ENCODE results near the gene TEAD3. TPM values are rescaled to one million over a fixed set of nuclear protein-coding genes. Genes with fewer than 3 reads are reported as not detected.
"Not testable (repeated sequence)": the region's sequence is repeated elsewhere in the genome, so short reads cannot be mapped to it uniquely, and the experiment has no call there.

The TEAD3 gene
- total RNA-seq, 1 donor from 2014 or later, result 57.1 TPM

DNA sequence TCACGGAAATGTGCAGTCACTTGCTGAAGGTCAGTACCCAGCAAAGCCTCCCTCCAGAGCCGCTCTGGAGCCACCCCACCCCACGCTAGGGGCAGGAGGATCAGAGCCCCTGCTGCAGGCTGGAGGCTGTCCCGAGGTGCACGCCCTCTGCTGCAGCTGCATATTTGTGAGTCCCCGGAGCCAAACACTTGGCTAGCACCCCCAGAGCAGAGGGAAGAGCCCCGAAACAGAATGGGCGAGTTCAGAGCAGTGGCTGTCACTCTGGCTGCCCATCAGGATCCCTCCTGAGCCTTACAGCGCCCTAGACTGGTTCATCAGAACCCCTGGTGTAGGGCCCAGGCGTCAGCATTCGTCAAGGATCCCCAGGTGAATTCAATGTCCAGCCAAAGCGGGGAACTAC, 25.3 kb upstream of the TEAD3 start:
- no peaks in the 10 kb centered on the region for H3K9me3 Mint-ChIP-seq (ENCODE audit: low read depth)
- TF ChIP-seq, protein P1, sequence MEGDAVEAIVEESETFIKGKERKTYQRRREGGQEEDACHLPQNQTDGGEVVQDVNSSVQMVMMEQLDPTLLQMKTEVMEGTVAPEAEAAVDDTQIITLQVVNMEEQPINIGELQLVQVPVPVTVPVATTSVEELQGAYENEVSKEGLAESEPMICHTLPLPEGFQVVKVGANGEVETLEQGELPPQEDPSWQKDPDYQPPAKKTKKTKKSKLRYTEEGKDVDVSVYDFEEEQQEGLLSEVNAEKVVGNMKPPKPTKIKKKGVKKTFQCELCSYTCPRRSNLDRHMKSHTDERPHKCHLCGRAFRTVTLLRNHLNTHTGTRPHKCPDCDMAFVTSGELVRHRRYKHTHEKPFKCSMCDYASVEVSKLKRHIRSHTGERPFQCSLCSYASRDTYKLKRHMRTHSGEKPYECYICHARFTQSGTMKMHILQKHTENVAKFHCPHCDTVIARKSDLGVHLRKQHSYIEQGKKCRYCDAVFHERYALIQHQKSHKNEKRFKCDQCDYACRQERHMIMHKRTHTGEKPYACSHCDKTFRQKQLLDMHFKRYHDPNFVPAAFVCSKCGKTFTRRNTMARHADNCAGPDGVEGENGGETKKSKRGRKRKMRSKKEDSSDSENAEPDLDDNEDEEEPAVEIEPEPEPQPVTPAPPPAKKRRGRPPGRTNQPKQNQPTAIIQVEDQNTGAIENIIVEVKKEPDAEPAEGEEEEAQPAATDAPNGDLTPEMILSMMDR (IDR thresholded peaks at IDR 0.05), result no peak

DNA sequence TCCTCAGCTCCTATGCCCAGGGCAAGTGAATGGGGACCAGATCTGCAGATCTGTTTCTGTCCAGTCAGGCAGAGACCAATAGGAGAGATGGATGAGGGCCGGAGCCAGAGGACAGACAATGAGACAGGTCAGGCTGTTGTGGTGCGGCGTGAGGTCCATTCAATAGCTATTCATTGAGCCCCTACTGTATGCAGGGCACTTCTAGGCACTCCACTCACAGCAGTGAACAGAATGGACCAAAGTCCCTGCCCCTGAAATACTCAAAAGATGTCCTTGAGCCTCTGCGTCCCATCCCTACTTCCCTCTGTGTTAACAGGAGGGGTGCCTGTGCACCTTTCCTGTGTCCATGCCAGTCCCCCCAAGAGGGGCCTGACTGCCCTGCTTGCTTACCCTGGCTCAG, 24.4 kb upstream of the TEAD3 start:
- DNase-seq (ENCODE audit: low spot score), result no peak
- Mint-ChIP-seq H3K27me3 (ENCODE audit: low read depth) (no peaks in the 10 kb centered on the region), H3K27ac (ENCODE audit: unreplicated experiment) (no peak overlapping the region), H3K36me3 (ENCODE audit: low read depth) (no peaks in the 10 kb centered on the region), H3K4me3 (ENCODE audit: unreplicated experiment) (no peak overlapping the region), H3K4me1 (ENCODE audit: low read depth) (peaks cover 4% of the 10 kb centered on the region), H3K9me3 (ENCODE audit: low read depth) (no peaks in the 10 kb centered on the region)
- TF ChIP-seq, protein P1 (IDR thresholded peaks at IDR 0.05), result no peak

More for the DNA sequence above, 25.3 kb upstream of the TEAD3 start:
- no peak for DNase-seq (ENCODE audit: low spot score)
- no peak overlapping the region for H3K27ac Mint-ChIP-seq (ENCODE audit: unreplicated experiment)
- peaks cover 4% of the 10 kb centered on the region for H3K4me1 Mint-ChIP-seq (ENCODE audit: low read depth)
- no peaks in the 10 kb centered on the region for H3K27me3 Mint-ChIP-seq (ENCODE audit: low read depth)
- no peak overlapping the region for H3K4me3 Mint-ChIP-seq (ENCODE audit: unreplicated experiment)
- H3K36me3 Mint-ChIP-seq (ENCODE audit: low read depth), result peaks cover 1% of the 10 kb centered on the region

DNA sequence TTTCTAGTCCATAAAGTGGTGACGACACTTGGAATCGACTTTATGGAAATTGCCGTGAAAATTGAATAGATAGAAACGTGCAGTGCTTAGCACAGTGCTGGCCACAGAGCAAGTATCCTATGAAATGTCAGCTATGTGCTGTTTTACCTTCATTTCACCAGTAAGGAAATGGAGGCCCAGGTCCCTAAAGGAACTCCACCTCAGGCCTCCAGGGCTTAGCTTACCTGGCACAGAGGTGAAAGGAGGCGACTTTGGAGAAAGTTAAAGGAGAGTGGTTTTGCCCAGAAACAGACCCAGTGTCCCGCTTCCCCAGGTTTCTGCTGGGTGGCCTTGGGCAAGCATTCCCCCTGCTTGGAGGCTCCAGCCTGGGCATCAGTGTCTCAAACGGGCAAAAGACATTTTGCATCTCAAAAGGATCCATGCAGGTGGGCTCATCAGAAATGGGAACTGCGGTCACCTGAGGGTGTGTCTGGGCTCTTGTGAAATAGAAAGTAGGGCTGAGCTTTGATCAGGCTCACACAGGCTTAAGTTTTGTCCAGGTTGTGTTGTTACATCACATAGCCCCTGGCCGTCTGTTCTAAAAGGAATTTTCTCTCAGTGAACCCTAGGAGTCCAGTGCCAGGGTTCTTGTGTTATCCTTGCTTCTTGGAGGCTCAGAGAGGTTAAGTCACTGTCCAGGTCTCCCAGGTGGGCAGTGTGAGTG, 22.6 kb upstream of the TEAD3 start:
- H3K4me1 Mint-ChIP-seq (ENCODE audit: low read depth), result peaks cover 4% of the 10 kb centered on the region
- DNase-seq (ENCODE audit: low spot score), result no peak
- no peak overlapping the region for H3K27ac Mint-ChIP-seq (ENCODE audit: unreplicated experiment)
- H3K27me3 Mint-ChIP-seq (ENCODE audit: low read depth), result no peaks in the 10 kb centered on the region
- no peaks in the 10 kb centered on the region for H3K36me3 Mint-ChIP-seq (ENCODE audit: low read depth)
- no peak overlapping the region for H3K4me3 Mint-ChIP-seq (ENCODE audit: unreplicated experiment)
- H3K9me3 Mint-ChIP-seq (ENCODE audit: low read depth), result no peaks in the 10 kb centered on the region
- TF ChIP-seq, protein P1 (IDR thresholded peaks at IDR 0.05), result no peak

DNA sequence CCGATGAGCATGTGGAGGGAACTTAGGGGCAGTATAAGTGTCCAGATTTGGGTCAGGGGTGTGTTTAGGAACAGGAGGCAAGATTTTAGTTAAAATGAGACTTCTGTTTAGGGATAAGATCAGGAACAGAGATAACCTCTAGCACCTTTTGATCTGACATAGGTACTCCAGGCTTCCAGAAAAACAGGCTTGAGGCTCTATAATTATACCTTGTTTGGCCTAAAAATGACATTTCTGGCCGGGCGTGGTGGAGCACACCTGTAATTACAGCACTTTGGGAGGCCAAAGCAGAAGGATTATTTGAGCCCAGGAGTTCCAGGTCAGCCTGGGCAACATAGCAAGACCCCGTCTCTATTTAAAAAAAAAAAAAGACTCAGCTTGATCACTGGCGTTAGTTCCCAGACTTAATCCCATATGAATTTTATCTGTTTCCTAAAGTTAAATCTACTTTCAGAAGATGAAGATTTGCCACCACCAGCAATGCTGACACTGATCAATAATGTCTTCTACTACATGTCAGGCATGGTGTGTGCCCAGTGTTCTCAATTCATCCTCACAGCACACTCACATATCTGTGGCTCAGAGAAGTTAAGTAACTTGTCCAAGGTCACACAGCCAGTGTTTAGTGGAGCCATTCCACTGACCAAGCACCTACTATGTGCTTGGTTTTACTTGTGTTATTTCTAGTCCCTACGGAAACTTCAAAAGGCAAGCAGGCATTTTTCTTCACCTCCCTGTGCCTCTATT, 21.9 kb upstream of the TEAD3 start:
- Mint-ChIP-seq H3K4me3 (ENCODE audit: unreplicated experiment) (no peak overlapping the region), H3K9me3 (ENCODE audit: low read depth) (no peaks in the 10 kb centered on the region), H3K27ac (ENCODE audit: unreplicated experiment) (no peak overlapping the region), H3K27me3 (ENCODE audit: low read depth) (no peaks in the 10 kb centered on the region), H3K4me1 (ENCODE audit: low read depth) (peaks cover 4% of the 10 kb centered on the region), H3K36me3 (ENCODE audit: low read depth) (no peaks in the 10 kb centered on the region)
- DNase-seq (ENCODE audit: low spot score), result no peak
- TF ChIP-seq, protein P1 (IDR thresholded peaks at IDR 0.05), result no peak

DNA sequence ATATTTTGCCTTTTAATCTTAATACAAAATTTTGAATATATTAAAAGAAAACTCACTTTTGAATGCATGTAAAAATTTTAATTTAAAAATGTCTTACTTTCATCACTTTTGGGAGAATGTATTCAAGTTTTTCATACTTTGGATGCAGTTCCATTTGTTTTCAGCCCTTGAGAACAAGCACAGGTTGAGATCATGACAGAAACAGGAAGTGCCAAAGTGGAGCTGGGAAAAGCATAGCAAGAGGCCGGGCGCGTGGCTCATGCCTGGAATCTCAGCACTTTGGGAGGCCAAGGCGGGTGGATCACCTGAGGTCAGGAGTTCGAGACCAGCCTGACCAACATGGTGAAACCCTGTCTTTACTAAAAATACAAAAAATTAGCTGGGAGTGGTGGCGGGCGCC, 21.1 kb upstream of the TEAD3 start:
- H3K9me3 Mint-ChIP-seq (ENCODE audit: low read depth); H3K27me3 Mint-ChIP-seq (ENCODE audit: low read depth); DNase-seq (ENCODE audit: low spot score); H3K36me3 Mint-ChIP-seq (ENCODE audit: low read depth); H3K4me3 Mint-ChIP-seq (ENCODE audit: unreplicated experiment); H3K27ac Mint-ChIP-seq (ENCODE audit: unreplicated experiment); H3K4me1 Mint-ChIP-seq (ENCODE audit: low read depth): not testable (repeated sequence)

Data from chondrocyte (in vitro differentiated cells).